ENCODE data around the gene ERN2.

ERN2 gene

DNA sequence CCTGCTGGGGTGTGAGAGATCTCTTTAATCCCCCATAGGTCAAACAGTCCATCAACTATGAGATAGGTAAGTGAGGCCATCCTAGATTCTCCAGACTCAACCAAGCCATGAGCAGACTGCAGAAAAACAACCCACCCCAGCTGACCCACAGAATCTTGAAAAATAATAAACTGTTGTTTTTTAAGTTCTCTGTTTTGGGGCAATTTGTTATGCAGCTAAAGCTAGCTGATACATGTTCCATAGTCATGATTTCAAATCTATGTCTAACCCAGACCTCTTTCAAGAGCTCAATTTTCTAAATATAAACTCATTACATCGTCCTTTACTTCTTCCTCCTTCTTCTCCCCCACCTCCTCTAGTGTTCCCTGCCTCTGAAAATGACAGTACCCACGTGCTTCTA lies 10.1 kb downstream of the ERN2 start:
- no peak overlapping the region for H3K27ac Mint-ChIP-seq
- peaks cover 2% of the 10 kb centered on the region for H3K36me3 Mint-ChIP-seq (ENCODE audit: low read depth)
- H3K9me3 Mint-ChIP-seq, result peaks cover 9% of the 10 kb centered on the region
- ATAC-seq (no peak), DNase-seq (no peak)
- no peaks in the 10 kb centered on the region for H3K4me1 Mint-ChIP-seq
- peaks cover 14% of the 10 kb centered on the region for H3K27me3 Mint-ChIP-seq
- no peak overlapping the region for H3K4me3 Mint-ChIP-seq

DNA sequence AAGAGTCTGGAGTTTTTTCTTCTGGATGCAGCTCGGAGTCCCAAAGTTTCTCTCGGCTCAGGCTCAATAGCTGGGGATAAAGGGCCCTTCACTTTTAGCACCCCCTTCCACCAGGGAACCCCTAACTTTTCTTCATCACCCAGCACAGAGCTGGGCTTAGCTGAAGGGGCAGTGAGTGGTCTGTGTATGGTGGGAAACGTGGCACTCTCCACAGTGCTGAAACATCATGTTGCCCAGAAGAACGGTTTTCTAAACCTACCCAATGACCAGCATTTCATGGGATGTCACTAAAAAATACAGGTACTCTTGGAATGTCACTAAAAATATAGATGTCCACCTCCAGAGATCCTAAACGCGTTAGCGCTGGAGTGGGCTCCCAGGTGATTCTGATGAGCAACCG lies 12.0 kb downstream of the ERN2 start:
- Mint-ChIP-seq H3K9me3 (peaks cover 9% of the 10 kb centered on the region), H3K4me3 (no peak overlapping the region), H3K36me3 (ENCODE audit: low read depth) (peaks cover 2% of the 10 kb centered on the region), H3K4me1 (no peaks in the 10 kb centered on the region), H3K27ac (no peak overlapping the region), H3K27me3 (peaks cover 6% of the 10 kb centered on the region)
- no peak for ATAC-seq
- no peak for DNase-seq

DNA sequence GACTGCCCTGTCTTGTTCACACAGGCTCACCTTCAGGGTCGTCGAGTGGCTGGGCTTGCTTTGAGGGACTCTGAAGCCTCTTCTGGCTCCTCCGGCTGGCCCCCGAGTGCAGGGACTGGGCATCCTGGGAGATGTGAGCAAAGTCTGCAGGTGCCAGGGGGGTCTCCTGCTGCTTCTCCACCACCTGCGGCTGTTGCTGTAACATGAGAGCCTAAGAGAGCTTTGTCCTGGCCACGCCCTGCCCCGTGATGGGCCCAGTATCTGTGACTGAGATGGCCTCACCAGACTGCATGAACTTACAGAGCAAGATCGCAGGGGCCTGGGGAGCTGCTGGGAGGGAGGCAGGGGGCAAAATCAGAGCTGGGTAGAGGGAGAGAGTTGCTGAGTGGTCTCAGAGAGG lies 12.5 kb downstream of the ERN2 start:
- H3K27me3 Mint-ChIP-seq, result peaks cover 6% of the 10 kb centered on the region
- no peaks in the 10 kb centered on the region for H3K4me1 Mint-ChIP-seq
- ATAC-seq, result no peak
- peaks cover 9% of the 10 kb centered on the region for H3K9me3 Mint-ChIP-seq
- no peak for DNase-seq
- H3K4me3 Mint-ChIP-seq, result no peak overlapping the region
- H3K27ac Mint-ChIP-seq, result no peak overlapping the region
- peaks cover 2% of the 10 kb centered on the region for H3K36me3 Mint-ChIP-seq (ENCODE audit: low read depth)

GRCh38 chr16:23700093-23700492 lies 12.9 kb downstream of the ERN2 start:
- Mint-ChIP-seq H3K27me3 (peaks cover 7% of the 10 kb centered on the region), H3K4me3 (no peak overlapping the region), H3K9me3 (peaks cover 9% of the 10 kb centered on the region), H3K36me3 (ENCODE audit: low read depth) (peaks cover 2% of the 10 kb centered on the region), H3K4me1 (no peaks in the 10 kb centered on the region), H3K27ac (no peak overlapping the region)
- DNase-seq (no peak), ATAC-seq (no peak)

DNA sequence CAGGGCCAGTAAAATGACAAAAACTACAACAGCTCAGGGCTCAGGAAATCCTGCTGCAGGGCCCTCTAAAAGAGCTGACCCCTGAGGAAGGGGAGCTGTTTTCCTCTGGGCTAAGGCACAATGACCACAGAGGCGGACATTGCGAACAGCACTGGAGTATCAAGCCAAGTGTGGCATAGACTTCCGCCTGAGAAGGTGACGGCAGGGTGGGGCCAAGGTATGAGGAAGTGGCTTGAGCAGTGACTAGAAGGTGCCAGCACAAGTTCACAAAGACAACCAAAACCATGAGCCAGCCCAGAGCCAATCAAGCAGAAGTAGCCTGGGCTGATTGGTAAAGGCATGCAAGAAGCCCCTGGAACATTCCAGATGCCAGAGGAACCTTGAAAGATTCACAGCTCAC lies 13.9 kb downstream of the ERN2 start:
- H3K4me3 Mint-ChIP-seq, result no peak overlapping the region
- DNase-seq, result no peak
- no peak overlapping the region for H3K27ac Mint-ChIP-seq
- H3K36me3 Mint-ChIP-seq (ENCODE audit: low read depth), result peaks cover 2% of the 10 kb centered on the region
- H3K27me3 Mint-ChIP-seq, result peaks cover 14% of the 10 kb centered on the region
- peaks cover 3% of the 10 kb centered on the region for H3K4me1 Mint-ChIP-seq
- H3K9me3 Mint-ChIP-seq, result peaks cover 9% of the 10 kb centered on the region
- ATAC-seq, result no peak

DNA sequence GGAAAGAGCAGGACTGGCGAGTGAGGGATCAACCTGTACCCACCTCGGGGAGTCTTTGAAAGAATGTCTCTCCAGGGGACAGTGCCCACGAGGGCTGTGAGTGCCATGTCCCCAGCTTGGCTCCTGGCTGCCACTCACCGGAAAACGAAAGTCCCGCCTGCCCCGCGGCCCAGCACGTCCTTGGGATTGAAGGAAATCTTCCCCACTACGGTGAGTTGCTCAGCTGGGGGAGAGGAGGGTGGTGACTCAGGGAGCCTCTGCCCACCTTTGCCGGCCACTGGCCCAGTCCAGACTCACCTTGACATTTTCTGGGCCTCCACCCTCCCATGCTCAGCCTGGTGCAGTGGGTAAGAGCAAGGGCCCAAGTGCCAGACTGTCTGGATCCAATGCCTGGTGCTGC lies 17.3 kb downstream of the ERN2 start:
- H3K4me1 Mint-ChIP-seq, result peaks cover 3% of the 10 kb centered on the region
- H3K4me3 Mint-ChIP-seq, result no peak overlapping the region
- H3K27me3 Mint-ChIP-seq, result peaks cover 10% of the 10 kb centered on the region
- no peaks in the 10 kb centered on the region for H3K9me3 Mint-ChIP-seq
- DNase-seq (no peak), ATAC-seq (no peak)
- H3K27ac Mint-ChIP-seq, result no peak overlapping the region
- peaks cover 6% of the 10 kb centered on the region for H3K36me3 Mint-ChIP-seq (ENCODE audit: low read depth)

DNA sequence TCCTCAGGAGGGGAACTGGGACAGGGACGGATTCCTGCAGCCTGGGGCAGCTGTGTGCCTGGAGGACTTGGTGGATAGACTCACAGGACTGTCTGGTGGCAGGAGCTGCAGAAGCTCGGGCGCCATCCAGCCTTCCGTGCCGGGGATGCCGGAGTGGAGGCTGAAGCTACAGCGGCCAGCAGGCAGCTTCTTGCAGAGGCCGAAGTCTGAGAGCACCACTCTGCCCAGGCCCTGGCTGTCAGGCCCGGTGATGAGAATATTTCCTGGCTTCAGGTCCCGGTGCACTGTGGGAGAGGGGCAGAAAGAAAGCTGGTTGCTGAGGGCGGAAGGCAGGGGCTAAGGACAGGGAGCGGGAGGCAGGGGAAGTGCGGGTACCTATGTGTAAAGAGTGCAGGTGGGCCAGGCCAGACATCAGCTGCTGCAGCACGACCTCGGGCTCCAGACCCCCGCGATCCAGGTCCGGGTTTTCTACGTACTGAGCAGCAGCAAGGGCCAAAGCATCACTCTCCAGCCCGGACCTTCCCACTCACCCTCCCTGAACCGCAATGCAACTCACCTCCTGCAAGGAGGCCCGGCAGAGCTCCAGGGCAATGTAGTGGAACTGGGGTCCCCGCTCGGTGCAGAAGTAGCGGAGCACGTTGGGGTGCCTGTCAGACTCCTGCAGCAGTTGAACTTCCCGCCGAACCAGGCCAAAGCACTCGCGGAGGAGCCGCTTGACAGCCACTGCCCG lies 18.2 kb downstream of the ERN2 start:
- Mint-ChIP-seq H3K4me1 (peaks cover 3% of the 10 kb centered on the region), H3K36me3 (ENCODE audit: low read depth) (peaks cover 8% of the 10 kb centered on the region), H3K27ac (no peak overlapping the region), H3K4me3 (no peak overlapping the region), H3K27me3 (peaks cover 10% of the 10 kb centered on the region), H3K9me3 (no peaks in the 10 kb centered on the region)
- no peak for DNase-seq
- ATAC-seq, result no peak

DNA sequence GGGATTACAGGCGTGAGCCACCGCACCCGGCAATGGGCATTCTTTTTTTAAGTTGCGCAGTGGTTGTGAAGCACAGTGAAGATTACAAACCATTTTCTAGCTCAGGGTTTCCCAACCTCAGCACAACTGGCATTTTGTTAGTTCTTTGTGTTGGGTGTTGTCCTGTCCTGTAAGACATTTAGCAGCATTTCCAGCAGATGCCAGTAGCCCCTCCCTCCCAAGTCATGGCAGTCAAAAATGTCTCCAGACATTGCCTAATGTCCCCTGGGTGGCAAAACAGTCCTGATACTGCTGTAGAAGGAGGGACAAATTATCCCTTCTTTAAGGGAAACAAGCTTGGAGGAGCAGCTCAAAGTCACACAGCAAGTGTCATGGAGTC lies 18.8 kb downstream of the ERN2 start:
- Mint-ChIP-seq H3K27me3 (peaks cover 10% of the 10 kb centered on the region), H3K27ac (no peak overlapping the region), H3K4me3 (no peak overlapping the region), H3K36me3 (ENCODE audit: low read depth) (peaks cover 13% of the 10 kb centered on the region), H3K4me1 (peaks cover 3% of the 10 kb centered on the region), H3K9me3 (no peaks in the 10 kb centered on the region)
- ATAC-seq (no peak), DNase-seq (no peak)

- Mint-ChIP-seq H3K9me3 (no peaks in the 10 kb centered on the region), H3K27me3 (peaks cover 10% of the 10 kb centered on the region), H3K36me3 (ENCODE audit: low read depth) (peaks cover 30% of the 10 kb centered on the region), H3K4me1 (peaks cover 3% of the 10 kb centered on the region), H3K27ac (no peak overlapping the region), H3K4me3 (no peak overlapping the region)
- ATAC-seq, result no peak
- DNase-seq, result no peak
Measured at GRCh38 chr16:23692190-23692837, 20.7 kb downstream of the ERN2 start.

GRCh38 chr16:23691483-23692189 lies 21.4 kb downstream of the ERN2 start:
- Mint-ChIP-seq H3K4me1 (peaks cover 3% of the 10 kb centered on the region), H3K4me3 (no peak overlapping the region), H3K36me3 (ENCODE audit: low read depth) (peaks cover 36% of the 10 kb centered on the region), H3K27ac (no peak overlapping the region), H3K9me3 (no peaks in the 10 kb centered on the region), H3K27me3 (peaks cover 10% of the 10 kb centered on the region)
- ATAC-seq, result no peak
- no peak for DNase-seq

DNA sequence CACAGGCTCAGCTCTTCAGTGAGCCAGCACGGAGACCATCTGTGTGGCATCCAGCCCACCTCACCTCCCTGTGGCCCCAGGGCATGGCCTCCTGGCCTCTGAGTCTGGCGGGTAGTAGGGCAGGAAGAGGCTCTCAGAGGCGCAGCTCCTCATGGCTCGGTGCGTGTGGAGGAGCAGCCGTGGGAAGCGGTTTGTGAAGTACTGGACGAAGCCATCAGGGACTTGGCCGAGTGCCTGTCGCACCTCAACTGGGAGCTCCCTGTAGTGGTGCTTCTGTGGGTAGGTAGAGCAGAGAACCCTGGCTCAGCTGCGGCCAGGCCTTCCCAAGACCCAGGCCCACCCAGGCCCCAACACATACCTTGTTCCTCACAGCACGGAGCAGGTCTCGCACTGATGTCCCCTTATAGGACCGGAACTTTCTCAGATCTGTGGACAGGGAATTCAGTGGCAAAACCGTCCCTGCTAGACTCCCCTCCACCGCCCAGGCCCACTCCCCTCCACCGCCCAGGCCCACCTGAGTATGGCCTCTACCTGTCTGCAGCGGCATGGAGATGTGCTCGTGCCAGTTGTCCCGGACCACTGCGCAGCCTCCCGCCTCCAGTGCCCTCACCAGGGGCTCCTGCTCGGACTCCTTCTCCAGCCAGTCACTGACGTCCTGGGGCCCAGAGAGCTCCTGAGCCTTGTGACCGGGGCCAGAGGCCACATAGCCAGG lies 22.1 kb downstream of the ERN2 start:
- H3K4me1 Mint-ChIP-seq, result peaks cover 3% of the 10 kb centered on the region
- peaks cover 10% of the 10 kb centered on the region for H3K27me3 Mint-ChIP-seq
- ATAC-seq (no peak), DNase-seq (no peak)
- H3K27ac Mint-ChIP-seq, result no peak overlapping the region
- H3K4me3 Mint-ChIP-seq, result no peak overlapping the region
- peaks cover 42% of the 10 kb centered on the region for H3K36me3 Mint-ChIP-seq (ENCODE audit: low read depth)
- no peaks in the 10 kb centered on the region for H3K9me3 Mint-ChIP-seq

GRCh38 chr16:23689442-23690187 lies 23.4 kb downstream of the ERN2 start:
- Mint-ChIP-seq H3K4me1 (peaks cover under 1% of the 10 kb centered on the region), H3K9me3 (no peaks in the 10 kb centered on the region), H3K36me3 (ENCODE audit: low read depth) (peaks cover 48% of the 10 kb centered on the region), H3K27me3 (peaks cover 4% of the 10 kb centered on the region), H3K4me3 (no peak overlapping the region), H3K27ac (no peak overlapping the region)
- ATAC-seq, result peak; percentile 10
- no peak for DNase-seq

GRCh38 chr16:23687034-23687808 lies 25.8 kb downstream of the ERN2 start:
- Mint-ChIP-seq H3K9me3 (no peaks in the 10 kb centered on the region), H3K27ac (no peak overlapping the region), H3K4me3 (no peak overlapping the region), H3K36me3 (ENCODE audit: low read depth) (peaks cover 63% of the 10 kb centered on the region), H3K4me1 (no peaks in the 10 kb centered on the region), H3K27me3 (no peaks in the 10 kb centered on the region)
- ATAC-seq (no peak), DNase-seq (no peak)
